Measurements from ENCODE around the gene DENND1A.

The DENND1A gene

GRCh38 chr9:123967323-123967722, 37.4 kb upstream of the DENND1A start:
- no peak overlapping the region for H3K4me3 ChIP-seq
- TF ChIP-seq, protein P1, sequence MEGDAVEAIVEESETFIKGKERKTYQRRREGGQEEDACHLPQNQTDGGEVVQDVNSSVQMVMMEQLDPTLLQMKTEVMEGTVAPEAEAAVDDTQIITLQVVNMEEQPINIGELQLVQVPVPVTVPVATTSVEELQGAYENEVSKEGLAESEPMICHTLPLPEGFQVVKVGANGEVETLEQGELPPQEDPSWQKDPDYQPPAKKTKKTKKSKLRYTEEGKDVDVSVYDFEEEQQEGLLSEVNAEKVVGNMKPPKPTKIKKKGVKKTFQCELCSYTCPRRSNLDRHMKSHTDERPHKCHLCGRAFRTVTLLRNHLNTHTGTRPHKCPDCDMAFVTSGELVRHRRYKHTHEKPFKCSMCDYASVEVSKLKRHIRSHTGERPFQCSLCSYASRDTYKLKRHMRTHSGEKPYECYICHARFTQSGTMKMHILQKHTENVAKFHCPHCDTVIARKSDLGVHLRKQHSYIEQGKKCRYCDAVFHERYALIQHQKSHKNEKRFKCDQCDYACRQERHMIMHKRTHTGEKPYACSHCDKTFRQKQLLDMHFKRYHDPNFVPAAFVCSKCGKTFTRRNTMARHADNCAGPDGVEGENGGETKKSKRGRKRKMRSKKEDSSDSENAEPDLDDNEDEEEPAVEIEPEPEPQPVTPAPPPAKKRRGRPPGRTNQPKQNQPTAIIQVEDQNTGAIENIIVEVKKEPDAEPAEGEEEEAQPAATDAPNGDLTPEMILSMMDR (IDR thresholded peaks at IDR 0.05) = no peak
- H3K27ac ChIP-seq = no peak overlapping the region
- DNase-seq (ENCODE audit: low spot score) = no peak

DNA sequence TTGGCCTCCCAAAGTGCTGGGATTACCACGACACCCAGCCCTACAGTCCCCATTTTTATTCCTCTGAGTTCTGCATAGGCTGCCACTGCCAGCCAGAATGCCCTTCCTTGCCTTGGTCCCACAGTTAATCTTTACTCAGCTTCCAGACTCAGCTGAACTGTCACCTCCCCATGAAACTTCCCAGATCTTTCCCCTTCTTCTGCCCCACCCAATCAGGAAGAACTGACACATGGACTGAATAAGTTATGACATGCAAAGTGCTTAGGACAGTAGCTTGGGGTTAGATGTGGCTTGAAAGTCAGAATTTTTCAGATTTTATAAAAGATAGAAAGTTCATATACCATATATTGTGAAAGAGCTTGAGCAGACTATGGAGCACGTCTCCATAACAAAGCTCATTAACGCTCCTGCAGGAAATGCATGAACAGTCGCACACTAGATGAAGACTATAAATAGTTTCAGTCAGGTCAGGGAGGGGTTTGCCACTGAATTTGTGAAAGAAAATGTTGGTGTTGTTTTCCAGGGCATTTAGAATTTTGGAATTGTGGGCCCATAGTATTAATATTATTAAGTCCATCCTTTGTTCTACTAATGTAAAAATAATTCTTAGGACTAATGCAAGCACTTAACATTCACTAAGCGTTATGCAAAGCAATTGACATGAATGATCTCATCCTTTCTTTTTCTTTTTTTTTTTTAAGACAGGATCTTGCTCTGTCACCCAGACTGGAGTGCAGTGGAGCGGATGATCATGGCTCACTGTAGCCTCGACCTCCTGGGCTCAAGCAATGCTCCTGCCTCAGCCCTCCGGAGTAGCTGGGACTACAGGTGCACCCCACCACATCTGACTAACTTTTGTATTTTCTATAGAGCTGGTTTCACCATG, 36.1 kb upstream of the DENND1A start:
- TF ChIP-seq, protein P1 (IDR thresholded peaks at IDR 0.05) = no peak
- Histone ChIP-seq H3K27ac (no peak overlapping the region), H3K4me3 (no peak overlapping the region)
- no peak for DNase-seq (ENCODE audit: low spot score)

DNA sequence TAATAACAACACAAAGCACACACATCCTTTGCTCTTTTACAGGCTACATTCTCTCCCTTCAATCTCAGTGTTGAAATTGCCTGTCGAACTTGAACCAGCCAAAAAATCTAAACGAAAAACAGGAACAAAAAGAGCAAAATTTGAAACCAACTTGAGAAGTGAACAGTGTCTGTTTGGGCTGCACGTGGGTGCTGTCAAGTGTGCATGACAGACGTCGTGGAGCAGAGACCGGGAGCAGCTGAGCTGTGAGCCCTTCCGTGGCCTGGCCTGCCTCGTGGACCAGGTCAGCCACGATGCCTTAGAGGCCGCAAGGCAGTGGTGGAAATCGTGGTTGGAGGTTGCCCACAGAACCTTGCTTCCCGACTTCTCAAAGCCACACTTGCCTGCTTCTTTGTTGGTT, 34.8 kb upstream of the DENND1A start:
- TF ChIP-seq, protein P1 (IDR thresholded peaks at IDR 0.05) = no peak
- no peak for DNase-seq (ENCODE audit: low spot score)
- Histone ChIP-seq H3K27ac (no peak overlapping the region), H3K4me3 (no peak overlapping the region)

GRCh38 chr9:123960965-123961364, 31.0 kb upstream of the DENND1A start:
- no peak overlapping the region for H3K27ac ChIP-seq
- TF ChIP-seq, protein P1 (IDR thresholded peaks at IDR 0.05) = no peak
- H3K4me3 ChIP-seq = no peak overlapping the region
- DNase-seq (ENCODE audit: low spot score) = no peak

GRCh38 chr9:123960366-123960765, 30.4 kb upstream of the DENND1A start:
- Histone ChIP-seq H3K4me3 (no peak overlapping the region), H3K27ac (no peak overlapping the region)
- no peak for DNase-seq (ENCODE audit: low spot score)
- TF ChIP-seq, protein P1 (IDR thresholded peaks at IDR 0.05) = no peak

- TF ChIP-seq, protein P1 (IDR thresholded peaks at IDR 0.05) = no peak
- Histone ChIP-seq H3K4me3 (no peak overlapping the region), H3K27ac (no peak overlapping the region)
- no peak for DNase-seq (ENCODE audit: low spot score)
These were observed 29.9 kb upstream of the DENND1A start for GRCh38 chr9:123959787-123960186.

DNA sequence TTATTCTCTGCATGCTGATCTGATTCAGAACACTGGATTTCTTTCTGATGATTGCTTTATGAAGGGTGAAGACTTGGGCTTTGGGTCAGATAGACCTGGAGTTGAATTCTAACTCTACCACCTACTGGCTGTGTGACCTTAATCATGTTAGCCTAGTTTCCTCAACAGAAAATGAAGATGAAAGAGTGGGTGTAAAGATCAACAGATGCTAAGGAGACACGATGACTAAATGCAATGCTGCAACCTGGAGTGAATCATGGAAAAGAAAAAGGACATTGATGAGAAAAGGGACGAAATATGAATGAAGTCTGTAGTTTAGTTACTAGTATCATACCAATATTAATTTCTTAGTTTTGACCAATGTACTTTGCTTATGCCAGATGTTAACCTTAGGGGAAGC, 27.8 kb upstream of the DENND1A start:
- DNase-seq (ENCODE audit: low spot score) = no peak
- Histone ChIP-seq H3K4me3 (no peak overlapping the region), H3K27ac (no peak overlapping the region)
- TF ChIP-seq, protein P1 (IDR thresholded peaks at IDR 0.05) = no peak

Data from coronary artery (tissue), 2 donors.